Panc1 (cell line): ENCODE results near the gene FAM186B. TPM values are rescaled to one million over a fixed set of nuclear protein-coding genes. Genes with fewer than 3 reads are reported as not detected.
A peak's percentile ranks its signal among the peaks of the same experiment; 100 is the strongest.

Experiments used
- ATAC-seq: fragments of 200-7000 bp; cut with Tn5 transposase; 2 replicates; pipeline ENCODE4 v1.9.1; 2020; ENCODE audit warnings: mild to moderate bottlenecking, moderate library complexity
- BruUV-seq: library from RNA; stranded (reverse); fragments of 400-500 nt; replicated peaks from 2 replicates; lab custom pipeline; 2021; lab: Mats Ljungman, UMichigan
- CTCF ChIA-PET: fragments of 300-600 bp; sonication (Branson Sonifier 250); formaldehyde crosslinking; loops from one replicate; lab custom pipeline; 2022; ENCODE audit warnings: antibody characterized with exemption; lab: Charles Lee
- POLR2A ChIA-PET: fragments of 300-600 bp; sonication (Branson Sonifier 250); formaldehyde crosslinking; loops from one replicate; lab custom pipeline; 2022; ENCODE audit warnings: antibody characterized with exemption; lab: Charles Lee
- DNase-seq: peaks from one replicate; pipeline ENCODE4 v3.0.0-alpha.2; 2010; ENCODE audit warnings: low read depth, low spot score
- H3K27ac ChIP-seq: 2 replicates; pipeline ENCODE4 v1.5.1; 2011; ENCODE audit warnings: mild to moderate bottlenecking, low read length, inconsistent platforms
- H3K27me3 ChIP-seq: fragments of 200-500 bp; sonication (Bioruptor generic); 2 replicates; pipeline ENCODE4 v1.6.0; 2014; ENCODE audit warnings: low read length, inconsistent platforms; ENCODE audit not compliant: control insufficient read depth, insufficient read depth
- H3K36me3 ChIP-seq: fragments of 200-500 bp; sonication (Bioruptor generic); 2 replicates; pipeline ENCODE4 v1.5.1; 2014; ENCODE audit warnings: inconsistent platforms, mild to moderate bottlenecking, low read length, moderate library complexity; ENCODE audit not compliant: control insufficient read depth, insufficient read depth
- H3K4me1 ChIP-seq: 2 replicates; pipeline ENCODE4 v1.5.1; 2011; ENCODE audit warnings: inconsistent platforms, mild to moderate bottlenecking, low read length, moderate library complexity; ENCODE audit not compliant: control insufficient read depth, insufficient read depth
- H3K4me3 ChIP-seq, 2 experiments: 2 replicates each; pipeline ENCODE4 v1.5.1; 2011 to 2012; ENCODE audit warnings: low read depth in 2 of 2, low read length in 2 of 2, mild to moderate bottlenecking in 2 of 2, inconsistent platforms in 1 of 2, moderate library complexity in 1 of 2
- H3K9me3 ChIP-seq: fragments of 200-500 bp; sonication (Bioruptor generic); 2 replicates; pipeline ENCODE4 v1.5.1; 2014; ENCODE audit warnings: low read depth, mild to moderate bottlenecking, inconsistent platforms, low read length, moderate library complexity; ENCODE audit not compliant: control insufficient read depth, insufficient read depth
- POLR2AphosphoS5 ChIP-seq: IDR thresholded peaks from 2 replicates; pipeline ENCODE4 v1.6.1; 2012; ENCODE audit warnings: mild to moderate bottlenecking, low read depth, low read length, moderate library complexity
- SIN3A ChIP-seq: IDR thresholded peaks from 2 replicates; pipeline ENCODE4 v1.6.1; 2012; ENCODE audit warnings: low read depth, mild to moderate bottlenecking, low read length, moderate library complexity, borderline replicate concordance; ENCODE audit not compliant: insufficient read depth
- TCF7L2 ChIP-seq: IDR thresholded peaks from 2 replicates; pipeline ENCODE4 v1.6.1; 2011; ENCODE audit warnings: mild to moderate bottlenecking, low read depth, low read length, inconsistent platforms
- in situ Hi-C: cut with HindIII; loops from 2 replicates; pipeline ENCODE4 v1.10.0; 2016; ENCODE audit warnings: low sequenced_read_pairs, low pct_unique_long_range_greater_than_20kb
- intact Hi-C: fragments of 100-400 bp; cut with micrococcal nuclease; formaldehyde crosslinking; loops from one replicate; pipeline ENCODE4 v1.10.0; 2022; ENCODE audit not compliant: unreplicated experiment
- total RNA-seq: library from RNA; stranded (reverse); gene quantifications from one replicate; pipeline ENCODE4 v1.2.1, GENCODE V29; 2021; ENCODE audit not compliant: unreplicated experiment
- TF ChIP-seq, protein P1 (sequence below), 2 experiments: IDR thresholded peaks; 2 replicates each; pipeline ENCODE4 v1.6.1; 2011 to 2012; ENCODE audit warnings: low read depth in 2 of 2, control low read depth in 1 of 2, low read length in 1 of 2, mild to moderate bottlenecking in 1 of 2, moderate library complexity in 1 of 2; ENCODE audit not compliant: insufficient read depth in 1 of 2
- TF ChIP-seq, protein P2 (sequence below): fragments of 450-650 bp; IDR thresholded peaks from 2 replicates; pipeline ENCODE4 v1.5.1; 2017; ENCODE audit warnings: mild to moderate bottlenecking

The FAM186B gene
- total RNA-seq, 1 experiment from 2014 or later = 0.13 TPM

DNA sequence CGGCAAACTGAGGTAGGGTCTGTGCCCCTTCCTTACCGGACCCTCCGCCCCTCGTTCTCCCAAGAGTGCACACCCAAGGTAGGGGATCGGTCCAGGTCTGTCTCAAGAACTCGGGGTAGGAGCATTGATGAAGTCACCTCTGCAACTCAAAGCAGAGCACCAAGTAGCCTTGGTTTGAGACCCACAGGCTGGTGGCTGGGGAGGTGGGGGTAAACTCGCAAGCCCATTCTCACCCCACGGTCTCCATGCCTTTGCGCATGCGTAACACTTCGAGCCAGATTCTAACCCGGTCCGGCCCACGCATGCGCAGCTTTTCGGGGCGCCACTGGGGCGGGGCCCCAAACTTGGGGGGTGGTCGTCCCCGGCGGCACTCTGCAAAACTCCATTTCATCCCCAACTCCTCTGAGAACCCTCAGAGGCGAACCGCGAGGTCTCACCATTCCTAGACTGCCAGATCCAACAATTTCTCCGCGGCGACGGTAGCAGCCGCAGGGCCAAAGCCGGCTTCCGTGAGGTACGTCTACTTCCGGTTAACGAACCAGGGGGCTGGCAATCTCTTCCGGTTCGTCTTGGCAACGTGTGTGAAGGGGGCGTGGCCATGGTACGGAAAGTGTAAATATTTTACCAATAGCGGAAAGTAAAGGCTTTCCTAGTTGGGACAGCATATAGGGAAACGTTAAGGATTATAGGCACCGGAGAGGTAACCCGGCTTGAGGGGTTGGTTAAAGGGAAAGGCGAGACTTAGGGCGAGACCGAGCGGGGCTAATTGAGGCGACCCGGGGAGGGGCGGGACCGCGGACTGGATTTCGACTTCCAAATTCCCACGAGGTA lies 37.6 kb downstream of the FAM186B start, which contains the start of gene MCRS1:
TSS of gene MCRS1 (minus strand) at position 532 of the 831 bp plus-strand sequence. CDS start 1,411 bp downstream, outside the sequence.
- intact Hi-C loops = no loop called here
- no peaks in the 10 kb centered on the region for H3K27me3 ChIP-seq

DNA sequence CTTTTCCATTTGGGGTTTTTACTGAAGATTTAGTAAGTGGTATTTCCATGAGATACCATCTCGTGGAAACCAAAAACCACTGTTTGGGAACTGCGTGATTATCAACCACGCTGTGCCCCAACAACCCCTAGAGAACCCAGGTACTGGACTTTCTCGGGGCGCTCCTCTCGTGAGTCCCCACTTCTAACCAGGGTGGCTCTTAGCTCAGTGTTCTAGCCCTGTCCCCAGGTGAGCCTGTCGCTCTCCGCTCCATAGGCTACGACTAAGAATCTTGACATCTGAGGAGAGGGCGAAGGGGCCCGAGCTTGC lies 38.2 kb downstream of the FAM186B start:
- POLR2A ChIA-PET = interaction anchor here (0.6 kb wide), 1 partner anchor 11 kb away, joined by 3 read pairs; no protein-coding TSS in a partner anchor
- intact Hi-C loops = no loop called here

More for the DNA sequence above, 37.6 kb downstream of the FAM186B start, which contains the start of gene MCRS1:
- H3K4me1 ChIP-seq = peaks cover 12% of the 10 kb centered on the region
- TF ChIP-seq, protein P1, sequence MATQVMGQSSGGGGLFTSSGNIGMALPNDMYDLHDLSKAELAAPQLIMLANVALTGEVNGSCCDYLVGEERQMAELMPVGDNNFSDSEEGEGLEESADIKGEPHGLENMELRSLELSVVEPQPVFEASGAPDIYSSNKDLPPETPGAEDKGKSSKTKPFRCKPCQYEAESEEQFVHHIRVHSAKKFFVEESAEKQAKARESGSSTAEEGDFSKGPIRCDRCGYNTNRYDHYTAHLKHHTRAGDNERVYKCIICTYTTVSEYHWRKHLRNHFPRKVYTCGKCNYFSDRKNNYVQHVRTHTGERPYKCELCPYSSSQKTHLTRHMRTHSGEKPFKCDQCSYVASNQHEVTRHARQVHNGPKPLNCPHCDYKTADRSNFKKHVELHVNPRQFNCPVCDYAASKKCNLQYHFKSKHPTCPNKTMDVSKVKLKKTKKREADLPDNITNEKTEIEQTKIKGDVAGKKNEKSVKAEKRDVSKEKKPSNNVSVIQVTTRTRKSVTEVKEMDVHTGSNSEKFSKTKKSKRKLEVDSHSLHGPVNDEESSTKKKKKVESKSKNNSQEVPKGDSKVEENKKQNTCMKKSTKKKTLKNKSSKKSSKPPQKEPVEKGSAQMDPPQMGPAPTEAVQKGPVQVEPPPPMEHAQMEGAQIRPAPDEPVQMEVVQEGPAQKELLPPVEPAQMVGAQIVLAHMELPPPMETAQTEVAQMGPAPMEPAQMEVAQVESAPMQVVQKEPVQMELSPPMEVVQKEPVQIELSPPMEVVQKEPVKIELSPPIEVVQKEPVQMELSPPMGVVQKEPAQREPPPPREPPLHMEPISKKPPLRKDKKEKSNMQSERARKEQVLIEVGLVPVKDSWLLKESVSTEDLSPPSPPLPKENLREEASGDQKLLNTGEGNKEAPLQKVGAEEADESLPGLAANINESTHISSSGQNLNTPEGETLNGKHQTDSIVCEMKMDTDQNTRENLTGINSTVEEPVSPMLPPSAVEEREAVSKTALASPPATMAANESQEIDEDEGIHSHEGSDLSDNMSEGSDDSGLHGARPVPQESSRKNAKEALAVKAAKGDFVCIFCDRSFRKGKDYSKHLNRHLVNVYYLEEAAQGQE (IDR thresholded peaks at IDR 0.05; ENCODE audit: insufficient read depth in 1 of 2, low read depth in 2 of 2, low read length in 1 of 2) = peak in 1 of 2 experiments; percentile 10; a peak in 1 of 4 replicates
- TF ChIP-seq POLR2AphosphoS5 (peak; percentile 98), SIN3A (peak; percentile 81), TCF7L2 (no peak)
- TF ChIP-seq, protein P2, sequence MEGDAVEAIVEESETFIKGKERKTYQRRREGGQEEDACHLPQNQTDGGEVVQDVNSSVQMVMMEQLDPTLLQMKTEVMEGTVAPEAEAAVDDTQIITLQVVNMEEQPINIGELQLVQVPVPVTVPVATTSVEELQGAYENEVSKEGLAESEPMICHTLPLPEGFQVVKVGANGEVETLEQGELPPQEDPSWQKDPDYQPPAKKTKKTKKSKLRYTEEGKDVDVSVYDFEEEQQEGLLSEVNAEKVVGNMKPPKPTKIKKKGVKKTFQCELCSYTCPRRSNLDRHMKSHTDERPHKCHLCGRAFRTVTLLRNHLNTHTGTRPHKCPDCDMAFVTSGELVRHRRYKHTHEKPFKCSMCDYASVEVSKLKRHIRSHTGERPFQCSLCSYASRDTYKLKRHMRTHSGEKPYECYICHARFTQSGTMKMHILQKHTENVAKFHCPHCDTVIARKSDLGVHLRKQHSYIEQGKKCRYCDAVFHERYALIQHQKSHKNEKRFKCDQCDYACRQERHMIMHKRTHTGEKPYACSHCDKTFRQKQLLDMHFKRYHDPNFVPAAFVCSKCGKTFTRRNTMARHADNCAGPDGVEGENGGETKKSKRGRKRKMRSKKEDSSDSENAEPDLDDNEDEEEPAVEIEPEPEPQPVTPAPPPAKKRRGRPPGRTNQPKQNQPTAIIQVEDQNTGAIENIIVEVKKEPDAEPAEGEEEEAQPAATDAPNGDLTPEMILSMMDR = no peak
- ChIA-PET POLR2A (interaction anchor here (0.6 kb wide), 1 partner anchor 11 kb away, joined by 3 read pairs; no protein-coding TSS in a partner anchor), CTCF (no interaction called here)
- BruUV-seq = TSS peak; percentile 88
- H3K36me3 ChIP-seq = peaks cover 3% of the 10 kb centered on the region; the same call in 1 of the 2 replicates
- in situ Hi-C loops = no loop called here
- peak within 1 kb of the TSS; percentile 64 to 85 for H3K4me3 ChIP-seq
- peak; percentile 79 for DNase-seq
- peak within 1 kb of the TSS; percentile 96 for H3K27ac ChIP-seq
- H3K9me3 ChIP-seq = no peaks in the 10 kb centered on the region
- ATAC-seq = peak; percentile 95

More for the DNA sequence above, 38.2 kb downstream of the FAM186B start:
- in situ Hi-C loops = no loop called here
- Histone ChIP-seq H3K4me1 (peaks cover 12% of the 10 kb centered on the region), H3K4me3 (peak overlapping the region; percentile 64 to 85), H3K36me3 (peaks cover 3% of the 10 kb centered on the region; the same call in 1 of the 2 replicates), H3K27me3 (no peaks in the 10 kb centered on the region), H3K9me3 (no peaks in the 10 kb centered on the region), H3K27ac (peak overlapping the region; percentile 96)
- CTCF ChIA-PET = no interaction called here
- ATAC-seq = no peak
- BruUV-seq = no TSS peak
- no peak for DNase-seq
- TF ChIP-seq TCF7L2 (no peak), POLR2AphosphoS5 (no peak), SIN3A (no peak)
- TF ChIP-seq, protein P1 (IDR thresholded peaks at IDR 0.05; ENCODE audit: insufficient read depth in 1 of 2, low read depth in 2 of 2, low read length in 1 of 2) = no peak
- TF ChIP-seq, protein P2 = no peak
